ENCODE measurements around the gene FUNDC2. TPM values are rescaled to one million over a fixed set of nuclear protein-coding genes. Genes with fewer than 3 reads are reported as not detected.

FUNDC2 gene
- total and polyA plus RNA-seq, 2 of the 4 experiments (the other 2 are of a cell fraction), result 42.5 to 51.7 TPM

DNA sequence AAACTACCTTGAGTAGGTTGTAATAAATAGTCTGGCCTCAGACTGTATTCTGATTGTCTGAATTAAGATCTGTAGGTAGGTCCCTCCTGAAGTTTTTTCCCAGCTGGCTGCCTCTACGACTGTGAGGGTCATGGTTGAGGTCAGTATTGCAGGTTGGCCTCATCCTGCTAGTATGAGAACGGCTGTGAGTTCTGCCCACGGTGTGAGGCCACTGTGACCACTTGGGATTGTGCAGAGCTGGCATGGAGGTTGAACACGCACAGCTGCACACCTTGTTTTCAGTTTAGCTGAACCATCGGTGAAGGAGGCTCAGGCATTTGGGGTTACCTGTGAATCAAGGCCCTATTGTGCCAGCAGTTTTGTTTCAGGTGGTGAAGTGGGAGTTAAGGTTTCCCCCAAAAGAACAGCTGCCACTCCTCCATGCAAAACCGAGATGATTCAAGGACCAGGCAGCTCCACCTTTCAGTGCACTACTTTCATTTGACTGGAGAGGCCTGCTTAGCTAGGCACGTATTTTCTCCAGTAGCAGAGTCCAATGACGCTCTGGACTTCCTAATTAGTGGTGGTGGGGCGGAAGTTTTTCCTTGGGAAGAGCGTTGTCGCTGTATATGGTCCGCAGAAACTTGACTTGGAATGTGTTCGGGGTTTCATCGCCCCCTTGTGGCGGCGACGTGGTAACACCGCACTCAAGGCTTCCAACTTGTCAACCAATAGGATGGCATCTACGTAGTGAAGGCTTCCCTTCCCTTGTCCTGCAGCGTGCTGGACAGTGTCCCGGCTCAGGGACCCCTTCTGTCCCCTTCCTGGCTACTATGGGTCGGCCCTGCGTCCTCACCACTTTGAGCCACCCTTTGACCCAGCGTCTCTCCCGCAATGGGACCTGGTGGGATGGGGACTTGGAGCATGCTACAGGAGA, 30.5 kb downstream of the FUNDC2 start (continued):
- TF ChIP-seq RAD21 (IDR thresholded peaks at IDR 0.05; ENCODE audit: low read length) (peak; percentile 53), POLR2A (IDR thresholded peaks at IDR 0.05; ENCODE audit: low read depth, low read length) (no peak), FOS (IDR thresholded peaks at IDR 0.05; ENCODE audit: low read depth, low read length) (no peak), NFE2L2 (IDR thresholded peaks at IDR 0.05; ENCODE audit: low read depth, low read length) (no peak)

DNA sequence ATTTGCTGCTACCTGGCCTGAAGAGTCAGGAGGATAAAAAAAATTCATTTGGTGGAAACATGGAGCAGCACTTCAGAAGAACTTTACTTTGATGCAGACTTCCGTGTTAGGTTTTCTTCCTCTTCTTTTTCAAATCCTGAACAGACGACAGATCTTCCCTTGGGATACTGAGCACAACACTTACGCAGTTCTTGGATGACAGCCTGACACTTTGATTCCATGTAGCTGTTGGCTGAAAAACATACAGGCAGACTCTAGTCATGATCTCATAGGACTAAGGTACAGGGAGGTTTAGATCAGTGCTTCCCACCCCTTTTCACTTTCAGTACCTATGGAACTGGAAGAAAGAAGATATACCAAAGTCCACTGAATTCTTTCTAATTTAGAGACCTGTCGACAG, 35.1 kb downstream of the FUNDC2 start:
- no peak overlapping the region for H4K91ac ChIP-seq (ENCODE audit: insufficient read depth, low read depth, low read length)
- in situ Hi-C loops (cut with MboI; ENCODE audit: low sequenced_read_pairs), result no loop called here
- intact Hi-C loops (cut with micrococcal nuclease), result no loop called here
- H3K18ac ChIP-seq (ENCODE audit: low read depth, low read length), result no peak overlapping the region
- no peak overlapping the region for H3K27ac ChIP-seq (ENCODE audit: insufficient read depth, low read length)
- TF ChIP-seq, protein P1, sequence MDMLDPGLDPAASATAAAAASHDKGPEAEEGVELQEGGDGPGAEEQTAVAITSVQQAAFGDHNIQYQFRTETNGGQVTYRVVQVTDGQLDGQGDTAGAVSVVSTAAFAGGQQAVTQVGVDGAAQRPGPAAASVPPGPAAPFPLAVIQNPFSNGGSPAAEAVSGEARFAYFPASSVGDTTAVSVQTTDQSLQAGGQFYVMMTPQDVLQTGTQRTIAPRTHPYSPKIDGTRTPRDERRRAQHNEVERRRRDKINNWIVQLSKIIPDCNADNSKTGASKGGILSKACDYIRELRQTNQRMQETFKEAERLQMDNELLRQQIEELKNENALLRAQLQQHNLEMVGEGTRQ (IDR thresholded peaks at IDR 0.05; ENCODE audit: low read depth, low read length), result no peak
- TF ChIP-seq BHLHE40 (IDR thresholded peaks at IDR 0.05; ENCODE audit: low read depth, low read length) (no peak), RFX5 (IDR thresholded peaks at IDR 0.05; ENCODE audit: low read depth, low read length) (no peak), MXI1 (IDR thresholded peaks at IDR 0.05; ENCODE audit: borderline replicate concordance, low read depth, low read length) (no peak), RCOR1 (IDR thresholded peaks at IDR 0.05; ENCODE audit: insufficient replicate concordance, low read length) (no peak), RAD21 (IDR thresholded peaks at IDR 0.05; ENCODE audit: low read length) (no peak), NFE2L2 (IDR thresholded peaks at IDR 0.05; ENCODE audit: low read depth, low read length) (no peak), POLR2A (IDR thresholded peaks at IDR 0.05; ENCODE audit: low read depth, low read length) (no peak), FOS (IDR thresholded peaks at IDR 0.05; ENCODE audit: low read depth, low read length) (no peak)
- TF ChIP-seq, protein P2, sequence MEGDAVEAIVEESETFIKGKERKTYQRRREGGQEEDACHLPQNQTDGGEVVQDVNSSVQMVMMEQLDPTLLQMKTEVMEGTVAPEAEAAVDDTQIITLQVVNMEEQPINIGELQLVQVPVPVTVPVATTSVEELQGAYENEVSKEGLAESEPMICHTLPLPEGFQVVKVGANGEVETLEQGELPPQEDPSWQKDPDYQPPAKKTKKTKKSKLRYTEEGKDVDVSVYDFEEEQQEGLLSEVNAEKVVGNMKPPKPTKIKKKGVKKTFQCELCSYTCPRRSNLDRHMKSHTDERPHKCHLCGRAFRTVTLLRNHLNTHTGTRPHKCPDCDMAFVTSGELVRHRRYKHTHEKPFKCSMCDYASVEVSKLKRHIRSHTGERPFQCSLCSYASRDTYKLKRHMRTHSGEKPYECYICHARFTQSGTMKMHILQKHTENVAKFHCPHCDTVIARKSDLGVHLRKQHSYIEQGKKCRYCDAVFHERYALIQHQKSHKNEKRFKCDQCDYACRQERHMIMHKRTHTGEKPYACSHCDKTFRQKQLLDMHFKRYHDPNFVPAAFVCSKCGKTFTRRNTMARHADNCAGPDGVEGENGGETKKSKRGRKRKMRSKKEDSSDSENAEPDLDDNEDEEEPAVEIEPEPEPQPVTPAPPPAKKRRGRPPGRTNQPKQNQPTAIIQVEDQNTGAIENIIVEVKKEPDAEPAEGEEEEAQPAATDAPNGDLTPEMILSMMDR (conservative IDR thresholded peaks at IDR 0.05; ENCODE audit: low read depth, low read length), result no peak
- TF ChIP-seq, protein P3, sequence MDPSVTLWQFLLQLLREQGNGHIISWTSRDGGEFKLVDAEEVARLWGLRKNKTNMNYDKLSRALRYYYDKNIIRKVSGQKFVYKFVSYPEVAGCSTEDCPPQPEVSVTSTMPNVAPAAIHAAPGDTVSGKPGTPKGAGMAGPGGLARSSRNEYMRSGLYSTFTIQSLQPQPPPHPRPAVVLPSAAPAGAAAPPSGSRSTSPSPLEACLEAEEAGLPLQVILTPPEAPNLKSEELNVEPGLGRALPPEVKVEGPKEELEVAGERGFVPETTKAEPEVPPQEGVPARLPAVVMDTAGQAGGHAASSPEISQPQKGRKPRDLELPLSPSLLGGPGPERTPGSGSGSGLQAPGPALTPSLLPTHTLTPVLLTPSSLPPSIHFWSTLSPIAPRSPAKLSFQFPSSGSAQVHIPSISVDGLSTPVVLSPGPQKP (IDR thresholded peaks at IDR 0.05; ENCODE audit: borderline replicate concordance, low read depth, low read length), result no peak
- POLR2A ChIA-PET (ENCODE audit: unreplicated experiment), result no interaction called here
- peaks cover 4% of the 10 kb centered on the region for H3K4me1 ChIP-seq (ENCODE audit: control insufficient read depth, insufficient read depth, low read length)
- H3K79me1 ChIP-seq (ENCODE audit: low read depth in 1 of 2, low read length in 2 of 2), result peaks cover 1 to 10% of the 10 kb centered on the region in 2 experiments; a peak in 2 of 4 replicates
- no peak overlapping the region for H3K4me2 ChIP-seq (ENCODE audit: low read depth, low read length)
- no peaks in the 10 kb centered on the region for H4K20me1 ChIP-seq (ENCODE audit: insufficient read depth, low read length)
- H2BK120ac ChIP-seq (ENCODE audit: low read depth, low read length), result no peak overlapping the region
- H3K23ac ChIP-seq (ENCODE audit: low read depth, low read length), result no peak overlapping the region
- H2AK5ac ChIP-seq (ENCODE audit: low read depth, low read length), result no peak overlapping the region
- no peak for ATAC-seq (ENCODE audit: low read depth)
- no peak overlapping the region for H3K56ac ChIP-seq (ENCODE audit: extremely low read depth, insufficient read depth, low read length)
- H3K9ac ChIP-seq (ENCODE audit: low read depth, low read length), result no peak overlapping the region
- H2AFZ ChIP-seq (replicated peaks; ENCODE audit: low read length, poor library complexity), result no peak overlapping the region
- H3K4ac ChIP-seq (ENCODE audit: low read depth, low read length), result no peak overlapping the region
- no peak overlapping the region for H2BK5ac ChIP-seq (ENCODE audit: low read depth, low read length, poor library complexity, severe bottlenecking)
- no peaks in the 10 kb centered on the region for H3K27me3 ChIP-seq (ENCODE audit: control insufficient read depth, insufficient read depth, low read length)
- H2BK15ac ChIP-seq (ENCODE audit: low read depth, low read length), result no peak overlapping the region
- CTCF ChIA-PET, result interaction anchor here (0.6 to 1.1 kb wide), 2 partner anchors 48 to 143 kb away, joined by 3 to 4 read pairs; no protein-coding TSS in a partner anchor
- no peaks in the 10 kb centered on the region for H3K9me3 ChIP-seq (ENCODE audit: control insufficient read depth, insufficient read depth, low read length)
- dilution Hi-C loops (cut with HindIII; ENCODE audit: low sequenced_read_pairs, unreplicated experiment), result no loop called here
- no peak overlapping the region for H4K8ac ChIP-seq (ENCODE audit: low read depth in 2 of 2, low read length in 2 of 2)
- WGBS, 2 experiments (ENCODE audit: extremely low coverage in 2 of 2, insufficient read length in 1 of 2), result no CpG with 5 or more reads among the region's 4 CpGs
- no peak overlapping the region for H3K4me3 ChIP-seq (ENCODE audit: insufficient read depth, low read depth, low read length)
- no peaks in the 10 kb centered on the region for H3K9me1 ChIP-seq (ENCODE audit: insufficient read depth, low read length)
- no peak overlapping the region for H4K5ac ChIP-seq (ENCODE audit: low read depth, low read length)
- no TSS peak for BruUV-seq (replicated peaks)
- H3K36me3 ChIP-seq (ENCODE audit: control insufficient read depth, insufficient read depth, low read length), result no peaks in the 10 kb centered on the region; the same call in 1 of the 2 replicates
- H2AK9ac ChIP-seq (replicated peaks; ENCODE audit: low read depth, low read length, poor library complexity), result no peak overlapping the region
- no peak overlapping the region for H2BK20ac ChIP-seq (ENCODE audit: low read depth, low read length)
- no peak for DNase-seq
- no peak overlapping the region for H3K14ac ChIP-seq (replicated peaks; ENCODE audit: low read depth, low read length)

Data from IMR-90 (cell line).